Gastroesophageal sphincter (tissue), 3 donors: Measurements from ENCODE around the gene NFAT5.
"Not testable (repeated sequence)": the region's sequence is repeated elsewhere in the genome, so short reads cannot be mapped to it uniquely, and the experiment has no call there.

Experiments used
- EP300 ChIP-seq: sonication (generic); formaldehyde crosslinking; IDR thresholded peaks from one replicate; pipeline ENCODE4 v1.6.1; 2017; ENCODE audit warnings: antibody characterized with exemption, mild to moderate bottlenecking
- POLR2AphosphoS5 ChIP-seq: sonication (generic); formaldehyde crosslinking; IDR thresholded peaks from one replicate; pipeline ENCODE4 v1.6.1; 2017; ENCODE audit warnings: antibody characterized with exemption
- TF ChIP-seq, protein P1 (sequence below), 4 experiments: fragments of 200-600 bp in 2 of 4; fragments of 450-650 bp in 2 of 4; sonication (generic) in 1 of 4; IDR thresholded peaks; one replicate each; pipeline ENCODE4 v1.5.1; 2017 to 2019; ENCODE audit warnings: antibody characterized with exemption in 4 of 4, mild to moderate bottlenecking in 2 of 4, moderate library complexity in 2 of 4

GRCh38 chr16:69729030-69729429 lies 163.3 kb downstream of the NFAT5 start:
- TF ChIP-seq, protein P1, sequence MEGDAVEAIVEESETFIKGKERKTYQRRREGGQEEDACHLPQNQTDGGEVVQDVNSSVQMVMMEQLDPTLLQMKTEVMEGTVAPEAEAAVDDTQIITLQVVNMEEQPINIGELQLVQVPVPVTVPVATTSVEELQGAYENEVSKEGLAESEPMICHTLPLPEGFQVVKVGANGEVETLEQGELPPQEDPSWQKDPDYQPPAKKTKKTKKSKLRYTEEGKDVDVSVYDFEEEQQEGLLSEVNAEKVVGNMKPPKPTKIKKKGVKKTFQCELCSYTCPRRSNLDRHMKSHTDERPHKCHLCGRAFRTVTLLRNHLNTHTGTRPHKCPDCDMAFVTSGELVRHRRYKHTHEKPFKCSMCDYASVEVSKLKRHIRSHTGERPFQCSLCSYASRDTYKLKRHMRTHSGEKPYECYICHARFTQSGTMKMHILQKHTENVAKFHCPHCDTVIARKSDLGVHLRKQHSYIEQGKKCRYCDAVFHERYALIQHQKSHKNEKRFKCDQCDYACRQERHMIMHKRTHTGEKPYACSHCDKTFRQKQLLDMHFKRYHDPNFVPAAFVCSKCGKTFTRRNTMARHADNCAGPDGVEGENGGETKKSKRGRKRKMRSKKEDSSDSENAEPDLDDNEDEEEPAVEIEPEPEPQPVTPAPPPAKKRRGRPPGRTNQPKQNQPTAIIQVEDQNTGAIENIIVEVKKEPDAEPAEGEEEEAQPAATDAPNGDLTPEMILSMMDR (IDR thresholded peaks at IDR 0.05) = not testable (repeated sequence)
- not testable (repeated sequence) for TF ChIP-seq EP300, POLR2AphosphoS5
